ENCODE data around the gene HOXC6.

HOXC6 gene

GRCh38 chr12:54014377-54015017 lies 13.7 kb upstream of the HOXC6 start:
- peaks cover 17% of the 10 kb centered on the region for H3K4me1 Mint-ChIP-seq (ENCODE audit: low read depth)
- H3K36me3 Mint-ChIP-seq (ENCODE audit: low read depth) = no peaks in the 10 kb centered on the region
- H3K9me3 Mint-ChIP-seq = no peaks in the 10 kb centered on the region
- H3K27ac Mint-ChIP-seq = no peak overlapping the region
- peaks cover 86% of the 10 kb centered on the region for H3K27me3 Mint-ChIP-seq (ENCODE audit: low read depth)
- H3K4me3 Mint-ChIP-seq = no peak overlapping the region

- Mint-ChIP-seq H3K36me3 (ENCODE audit: low read depth) (no peaks in the 10 kb centered on the region), H3K4me3 (no peak overlapping the region), H3K27me3 (ENCODE audit: low read depth) (peaks cover 86% of the 10 kb centered on the region), H3K9me3 (no peaks in the 10 kb centered on the region), H3K27ac (no peak overlapping the region), H3K4me1 (ENCODE audit: low read depth) (peaks cover 18% of the 10 kb centered on the region)
These were observed 13.0 kb upstream of the HOXC6 start for GRCh38 chr12:54015018-54015931.

DNA sequence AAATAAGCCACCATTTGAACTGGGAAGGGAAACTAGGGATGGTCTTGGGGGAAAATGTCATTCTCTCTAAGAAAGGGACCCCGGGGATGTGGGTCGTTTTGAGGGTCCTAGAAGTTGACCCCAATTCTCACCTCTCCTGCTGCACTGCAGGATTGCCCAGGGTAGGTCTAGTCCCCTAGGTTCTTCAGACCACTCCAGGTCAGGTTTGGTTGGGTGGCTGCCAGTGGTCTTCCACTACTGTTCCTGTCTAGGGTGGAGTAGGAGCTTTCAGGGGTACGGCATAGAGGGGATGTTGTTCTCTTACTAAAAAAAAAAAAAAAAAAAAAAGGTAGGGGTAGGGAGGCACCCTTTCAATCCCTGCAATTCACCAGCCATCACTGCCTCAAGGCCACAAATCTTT lies 12.2 kb upstream of the HOXC6 start:
- H3K4me3 Mint-ChIP-seq = no peak overlapping the region
- no peaks in the 10 kb centered on the region for H3K36me3 Mint-ChIP-seq (ENCODE audit: low read depth)
- H3K4me1 Mint-ChIP-seq (ENCODE audit: low read depth) = peaks cover 17% of the 10 kb centered on the region
- H3K27me3 Mint-ChIP-seq (ENCODE audit: low read depth) = peaks cover 84% of the 10 kb centered on the region
- H3K9me3 Mint-ChIP-seq = no peaks in the 10 kb centered on the region
- H3K27ac Mint-ChIP-seq = no peak overlapping the region

- no peak overlapping the region for H3K4me3 Mint-ChIP-seq
- no peaks in the 10 kb centered on the region for H3K9me3 Mint-ChIP-seq
- H3K27me3 Mint-ChIP-seq (ENCODE audit: low read depth) = peaks cover 84% of the 10 kb centered on the region
- peaks cover 16% of the 10 kb centered on the region for H3K4me1 Mint-ChIP-seq (ENCODE audit: low read depth)
- H3K36me3 Mint-ChIP-seq (ENCODE audit: low read depth) = no peaks in the 10 kb centered on the region
- no peak overlapping the region for H3K27ac Mint-ChIP-seq
These were observed 11.7 kb upstream of the HOXC6 start for GRCh38 chr12:54016478-54016964.

GRCh38 chr12:54017027-54017788 lies 11.0 kb upstream of the HOXC6 start:
- Mint-ChIP-seq H3K27me3 (ENCODE audit: low read depth) (peaks cover 84% of the 10 kb centered on the region), H3K27ac (peak overlapping the region; percentile 52), H3K36me3 (ENCODE audit: low read depth) (no peaks in the 10 kb centered on the region), H3K9me3 (no peaks in the 10 kb centered on the region), H3K4me1 (ENCODE audit: low read depth) (peaks cover 18% of the 10 kb centered on the region), H3K4me3 (peak overlapping the region; percentile 83)

DNA sequence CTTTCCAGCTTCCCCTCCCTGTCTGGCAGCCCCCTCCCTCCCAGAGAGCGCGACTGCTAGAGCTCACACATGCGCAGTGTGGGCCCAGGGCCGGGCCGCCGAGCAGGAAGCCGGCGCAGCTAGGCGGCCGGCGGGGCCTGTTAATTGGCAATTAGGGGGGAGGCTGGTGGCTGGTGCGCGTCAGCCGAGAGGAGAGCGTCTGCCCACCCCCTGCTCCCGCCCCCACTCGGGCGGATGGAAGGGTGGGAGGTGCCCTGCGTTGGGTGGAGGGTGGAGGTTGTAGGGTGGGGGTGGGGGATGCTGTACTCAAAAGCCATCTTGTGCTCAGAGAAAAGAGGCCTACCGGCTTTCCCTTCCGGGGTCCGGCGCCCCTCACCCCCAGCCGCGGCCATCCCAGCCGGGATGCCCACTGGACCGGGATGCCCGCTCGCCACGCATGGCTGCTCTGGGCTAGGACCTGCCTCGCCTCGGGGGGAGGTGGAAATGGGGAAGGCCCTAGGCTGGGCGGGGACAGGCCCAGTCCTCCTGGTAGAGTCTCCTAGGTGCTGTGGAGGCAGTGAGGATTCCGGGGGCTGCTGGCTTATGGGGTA lies 10.3 kb upstream of the HOXC6 start:
- Mint-ChIP-seq H3K9me3 (no peaks in the 10 kb centered on the region), H3K27me3 (ENCODE audit: low read depth) (peaks cover 84% of the 10 kb centered on the region), H3K36me3 (ENCODE audit: low read depth) (no peaks in the 10 kb centered on the region), H3K27ac (peak overlapping the region; percentile 52), H3K4me1 (ENCODE audit: low read depth) (peaks cover 18% of the 10 kb centered on the region), H3K4me3 (peak overlapping the region; percentile 83)

- Mint-ChIP-seq H3K27ac (no peak overlapping the region), H3K27me3 (ENCODE audit: low read depth) (peaks cover 84% of the 10 kb centered on the region), H3K36me3 (ENCODE audit: low read depth) (no peaks in the 10 kb centered on the region), H3K4me1 (ENCODE audit: low read depth) (peaks cover 18% of the 10 kb centered on the region), H3K4me3 (peak overlapping the region; percentile 83), H3K9me3 (no peaks in the 10 kb centered on the region)
These were observed 9.7 kb upstream of the HOXC6 start for GRCh38 chr12:54018468-54018984.

GRCh38 chr12:54019091-54019811 lies 9.0 kb upstream of the HOXC6 start:
- no peaks in the 10 kb centered on the region for H3K36me3 Mint-ChIP-seq (ENCODE audit: low read depth)
- H3K4me1 Mint-ChIP-seq (ENCODE audit: low read depth) = peaks cover 18% of the 10 kb centered on the region
- H3K4me3 Mint-ChIP-seq = no peak overlapping the region
- peaks cover 84% of the 10 kb centered on the region for H3K27me3 Mint-ChIP-seq (ENCODE audit: low read depth)
- no peak overlapping the region for H3K27ac Mint-ChIP-seq
- no peaks in the 10 kb centered on the region for H3K9me3 Mint-ChIP-seq

DNA sequence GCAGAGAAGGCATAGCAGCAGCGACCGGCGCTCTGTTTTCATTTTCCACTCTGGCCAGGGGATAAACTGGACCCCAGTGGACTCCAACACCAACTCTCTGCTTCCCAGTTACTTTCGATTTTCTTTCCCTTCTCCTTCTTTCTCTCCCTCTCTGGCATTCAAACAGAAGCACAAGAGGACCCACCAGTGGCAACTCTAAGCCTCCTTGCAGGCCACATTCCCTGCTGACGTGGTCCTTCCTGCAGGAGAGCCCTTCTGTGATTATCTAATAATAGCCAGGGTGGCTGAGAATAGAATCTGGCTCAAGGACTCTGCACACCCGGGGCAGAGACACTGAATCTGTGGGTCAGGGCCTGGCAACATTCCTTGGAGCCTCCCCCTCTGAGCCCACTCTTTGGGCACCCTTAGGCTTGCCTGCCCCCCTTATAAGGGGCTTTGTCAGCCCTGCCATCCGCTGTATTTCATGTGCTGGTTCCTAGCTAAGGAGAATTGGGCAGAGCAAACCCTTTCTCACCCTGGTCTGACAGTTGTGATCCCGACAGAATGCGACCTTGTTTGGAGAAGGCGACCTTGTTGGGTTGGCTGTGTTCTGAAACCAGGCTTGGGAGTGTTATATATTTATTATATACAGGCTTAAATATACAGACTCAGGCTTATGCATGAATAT lies 8.2 kb upstream of the HOXC6 start:
- no peak overlapping the region for H3K27ac Mint-ChIP-seq
- no peak overlapping the region for H3K4me3 Mint-ChIP-seq
- no peaks in the 10 kb centered on the region for H3K9me3 Mint-ChIP-seq
- peaks cover 13% of the 10 kb centered on the region for H3K4me1 Mint-ChIP-seq (ENCODE audit: low read depth)
- H3K36me3 Mint-ChIP-seq (ENCODE audit: low read depth) = no peaks in the 10 kb centered on the region
- peaks cover 84% of the 10 kb centered on the region for H3K27me3 Mint-ChIP-seq (ENCODE audit: low read depth)

- Mint-ChIP-seq H3K9me3 (no peaks in the 10 kb centered on the region), H3K27ac (no peak overlapping the region), H3K36me3 (ENCODE audit: low read depth) (no peaks in the 10 kb centered on the region), H3K4me1 (ENCODE audit: low read depth) (peaks cover 15% of the 10 kb centered on the region), H3K4me3 (no peak overlapping the region), H3K27me3 (ENCODE audit: low read depth) (peaks cover 84% of the 10 kb centered on the region)
These were observed 7.4 kb upstream of the HOXC6 start for GRCh38 chr12:54020591-54021405.

- Mint-ChIP-seq H3K4me1 (ENCODE audit: low read depth) (peaks cover 19% of the 10 kb centered on the region), H3K27me3 (ENCODE audit: low read depth) (peaks cover 84% of the 10 kb centered on the region), H3K36me3 (ENCODE audit: low read depth) (no peaks in the 10 kb centered on the region), H3K9me3 (no peaks in the 10 kb centered on the region), H3K27ac (no peak overlapping the region), H3K4me3 (peak overlapping the region; percentile 25)
These were observed 6.7 kb upstream of the HOXC6 start for GRCh38 chr12:54021432-54022013.
